DND-41 (cell line): Measurements from ENCODE around the gene OSBPL7.

Source experiments
- EZH2 ChIP-seq: IDR thresholded peaks from 3 replicates; pipeline ENCODE4 v1.6.1; 2012; ENCODE audit warnings: borderline replicate concordance, low read depth, mild to moderate bottlenecking, moderate library complexity, low read length, inconsistent platforms; ENCODE audit not compliant: severe bottlenecking
- TF ChIP-seq, protein P1 (sequence below): IDR thresholded peaks from 2 replicates; pipeline ENCODE4 v1.5.1; 2012; ENCODE audit warnings: borderline replicate concordance, low read length, moderate library complexity, mild to moderate bottlenecking; ENCODE audit not compliant: poor library complexity, severe bottlenecking; ENCODE audit errors: extremely low read depth

DNA sequence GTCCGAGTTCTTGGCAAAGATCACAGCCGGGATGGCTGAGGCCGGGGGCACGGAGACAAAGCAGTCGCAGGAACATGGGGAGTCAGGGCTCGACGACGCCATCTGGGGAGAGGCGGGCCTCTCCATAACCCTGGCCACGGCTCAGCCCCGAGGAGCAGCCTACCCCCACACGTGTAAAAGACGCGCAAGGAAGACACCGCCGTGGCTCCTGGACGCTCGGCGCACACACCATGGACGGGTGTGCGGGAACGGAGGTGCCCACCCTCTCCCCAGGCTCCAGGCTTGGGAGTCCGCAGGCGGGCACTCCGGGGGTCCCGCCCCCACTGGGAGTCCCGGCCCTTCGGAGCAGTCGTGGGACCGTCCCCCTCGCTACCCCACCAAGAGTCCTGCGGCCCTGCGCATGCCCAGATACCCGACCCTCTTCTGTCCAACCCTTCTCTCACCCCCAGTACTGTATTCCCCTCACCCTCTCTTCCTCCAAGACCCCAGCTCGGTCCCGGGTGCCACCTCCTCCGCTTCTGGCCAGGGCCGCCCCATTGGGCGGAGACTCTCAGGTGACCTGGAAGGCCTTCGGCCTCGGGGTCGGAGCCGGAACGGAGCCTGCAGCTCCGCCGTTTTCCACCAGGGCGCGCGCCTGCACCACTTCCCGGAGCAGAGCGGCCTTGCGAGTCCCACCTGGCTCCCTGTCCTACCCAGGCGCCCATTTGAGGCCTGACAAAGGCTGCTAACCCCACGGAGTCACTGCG is 19.3 kb upstream of the OSBPL7 start, which contains the start of gene SCRN2:
- TF ChIP-seq, protein P1, sequence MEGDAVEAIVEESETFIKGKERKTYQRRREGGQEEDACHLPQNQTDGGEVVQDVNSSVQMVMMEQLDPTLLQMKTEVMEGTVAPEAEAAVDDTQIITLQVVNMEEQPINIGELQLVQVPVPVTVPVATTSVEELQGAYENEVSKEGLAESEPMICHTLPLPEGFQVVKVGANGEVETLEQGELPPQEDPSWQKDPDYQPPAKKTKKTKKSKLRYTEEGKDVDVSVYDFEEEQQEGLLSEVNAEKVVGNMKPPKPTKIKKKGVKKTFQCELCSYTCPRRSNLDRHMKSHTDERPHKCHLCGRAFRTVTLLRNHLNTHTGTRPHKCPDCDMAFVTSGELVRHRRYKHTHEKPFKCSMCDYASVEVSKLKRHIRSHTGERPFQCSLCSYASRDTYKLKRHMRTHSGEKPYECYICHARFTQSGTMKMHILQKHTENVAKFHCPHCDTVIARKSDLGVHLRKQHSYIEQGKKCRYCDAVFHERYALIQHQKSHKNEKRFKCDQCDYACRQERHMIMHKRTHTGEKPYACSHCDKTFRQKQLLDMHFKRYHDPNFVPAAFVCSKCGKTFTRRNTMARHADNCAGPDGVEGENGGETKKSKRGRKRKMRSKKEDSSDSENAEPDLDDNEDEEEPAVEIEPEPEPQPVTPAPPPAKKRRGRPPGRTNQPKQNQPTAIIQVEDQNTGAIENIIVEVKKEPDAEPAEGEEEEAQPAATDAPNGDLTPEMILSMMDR: peak; percentile 99
- no peak for TF ChIP-seq EZH2
